H1 (cell line): ENCODE measurements around the gene VSX1. TPM values are rescaled to one million over a fixed set of nuclear protein-coding genes. Genes with fewer than 3 reads are reported as not detected.

Source experiments
- polyA plus RNA-seq, 7 experiments: library from polyadenylated mRNA; depleted of rRNA in 3 of 7; stranded (reverse) in 5 of 7; unstranded in 2 of 7; fragments of >200 nt in 5 of 7; fragments of 200-250 nt in 2 of 7; gene quantifications; 1 replicate in 5 of 7; 2 replicates in 1 of 7; 4 replicates in 1 of 7; pipeline versions ENCODE4 v1.2.1 to v1.2.3, GENCODE V29; 2011 to 2013; ENCODE audit warnings: missing spikeins in 2 of 7, mixed read lengths in 2 of 7
- total RNA-seq: library from RNA; stranded (reverse); fragmentation: NEBNext Ultra II Directional; extraction: Animal tissue kit (Norgen Biotek cat#: 25700); gene quantifications from 2 replicates; pipeline ENCODE4 v1.2.1, GENCODE V29; 2021
- TF ChIP-seq, protein P1 (sequence below): fragments of 300-600 bp; sonication (generic); IDR thresholded peaks from 2 replicates; pipeline ENCODE4 v1.7.1; 2012; ENCODE audit warnings: low read length, moderate library complexity, mild to moderate bottlenecking, inconsistent platforms; ENCODE audit not compliant: insufficient replicate concordance

VSX1 gene
- total and polyA plus RNA-seq, 2 of the 8 experiments (the other 6 are each of a cell fraction or from before 2014, with no cell fraction given), result 0.14 TPM; not detected in 1

DNA sequence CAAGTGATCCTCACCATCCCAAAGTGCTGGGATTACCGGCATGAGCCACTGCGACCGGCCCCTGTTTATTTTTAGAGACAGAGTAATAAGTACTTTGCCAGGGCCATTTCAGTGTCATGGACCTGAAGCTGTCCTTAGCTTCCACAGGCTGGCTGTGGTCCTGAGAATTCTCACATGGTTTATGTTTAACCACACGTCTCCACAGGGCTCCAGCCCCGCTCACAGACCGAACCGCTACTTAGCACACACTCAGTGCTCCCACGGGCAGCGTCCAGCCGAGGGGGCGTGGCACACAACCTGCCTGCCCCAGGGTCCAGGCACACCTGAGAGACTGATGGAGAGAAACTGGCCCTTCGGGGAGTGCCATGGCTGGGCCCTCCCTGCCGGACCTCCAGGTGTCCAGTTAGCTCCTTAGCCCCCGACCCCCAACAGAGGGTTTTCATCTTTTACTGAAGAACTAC, 35.7 kb downstream of the VSX1 start (continued):
- TF ChIP-seq, protein P1, sequence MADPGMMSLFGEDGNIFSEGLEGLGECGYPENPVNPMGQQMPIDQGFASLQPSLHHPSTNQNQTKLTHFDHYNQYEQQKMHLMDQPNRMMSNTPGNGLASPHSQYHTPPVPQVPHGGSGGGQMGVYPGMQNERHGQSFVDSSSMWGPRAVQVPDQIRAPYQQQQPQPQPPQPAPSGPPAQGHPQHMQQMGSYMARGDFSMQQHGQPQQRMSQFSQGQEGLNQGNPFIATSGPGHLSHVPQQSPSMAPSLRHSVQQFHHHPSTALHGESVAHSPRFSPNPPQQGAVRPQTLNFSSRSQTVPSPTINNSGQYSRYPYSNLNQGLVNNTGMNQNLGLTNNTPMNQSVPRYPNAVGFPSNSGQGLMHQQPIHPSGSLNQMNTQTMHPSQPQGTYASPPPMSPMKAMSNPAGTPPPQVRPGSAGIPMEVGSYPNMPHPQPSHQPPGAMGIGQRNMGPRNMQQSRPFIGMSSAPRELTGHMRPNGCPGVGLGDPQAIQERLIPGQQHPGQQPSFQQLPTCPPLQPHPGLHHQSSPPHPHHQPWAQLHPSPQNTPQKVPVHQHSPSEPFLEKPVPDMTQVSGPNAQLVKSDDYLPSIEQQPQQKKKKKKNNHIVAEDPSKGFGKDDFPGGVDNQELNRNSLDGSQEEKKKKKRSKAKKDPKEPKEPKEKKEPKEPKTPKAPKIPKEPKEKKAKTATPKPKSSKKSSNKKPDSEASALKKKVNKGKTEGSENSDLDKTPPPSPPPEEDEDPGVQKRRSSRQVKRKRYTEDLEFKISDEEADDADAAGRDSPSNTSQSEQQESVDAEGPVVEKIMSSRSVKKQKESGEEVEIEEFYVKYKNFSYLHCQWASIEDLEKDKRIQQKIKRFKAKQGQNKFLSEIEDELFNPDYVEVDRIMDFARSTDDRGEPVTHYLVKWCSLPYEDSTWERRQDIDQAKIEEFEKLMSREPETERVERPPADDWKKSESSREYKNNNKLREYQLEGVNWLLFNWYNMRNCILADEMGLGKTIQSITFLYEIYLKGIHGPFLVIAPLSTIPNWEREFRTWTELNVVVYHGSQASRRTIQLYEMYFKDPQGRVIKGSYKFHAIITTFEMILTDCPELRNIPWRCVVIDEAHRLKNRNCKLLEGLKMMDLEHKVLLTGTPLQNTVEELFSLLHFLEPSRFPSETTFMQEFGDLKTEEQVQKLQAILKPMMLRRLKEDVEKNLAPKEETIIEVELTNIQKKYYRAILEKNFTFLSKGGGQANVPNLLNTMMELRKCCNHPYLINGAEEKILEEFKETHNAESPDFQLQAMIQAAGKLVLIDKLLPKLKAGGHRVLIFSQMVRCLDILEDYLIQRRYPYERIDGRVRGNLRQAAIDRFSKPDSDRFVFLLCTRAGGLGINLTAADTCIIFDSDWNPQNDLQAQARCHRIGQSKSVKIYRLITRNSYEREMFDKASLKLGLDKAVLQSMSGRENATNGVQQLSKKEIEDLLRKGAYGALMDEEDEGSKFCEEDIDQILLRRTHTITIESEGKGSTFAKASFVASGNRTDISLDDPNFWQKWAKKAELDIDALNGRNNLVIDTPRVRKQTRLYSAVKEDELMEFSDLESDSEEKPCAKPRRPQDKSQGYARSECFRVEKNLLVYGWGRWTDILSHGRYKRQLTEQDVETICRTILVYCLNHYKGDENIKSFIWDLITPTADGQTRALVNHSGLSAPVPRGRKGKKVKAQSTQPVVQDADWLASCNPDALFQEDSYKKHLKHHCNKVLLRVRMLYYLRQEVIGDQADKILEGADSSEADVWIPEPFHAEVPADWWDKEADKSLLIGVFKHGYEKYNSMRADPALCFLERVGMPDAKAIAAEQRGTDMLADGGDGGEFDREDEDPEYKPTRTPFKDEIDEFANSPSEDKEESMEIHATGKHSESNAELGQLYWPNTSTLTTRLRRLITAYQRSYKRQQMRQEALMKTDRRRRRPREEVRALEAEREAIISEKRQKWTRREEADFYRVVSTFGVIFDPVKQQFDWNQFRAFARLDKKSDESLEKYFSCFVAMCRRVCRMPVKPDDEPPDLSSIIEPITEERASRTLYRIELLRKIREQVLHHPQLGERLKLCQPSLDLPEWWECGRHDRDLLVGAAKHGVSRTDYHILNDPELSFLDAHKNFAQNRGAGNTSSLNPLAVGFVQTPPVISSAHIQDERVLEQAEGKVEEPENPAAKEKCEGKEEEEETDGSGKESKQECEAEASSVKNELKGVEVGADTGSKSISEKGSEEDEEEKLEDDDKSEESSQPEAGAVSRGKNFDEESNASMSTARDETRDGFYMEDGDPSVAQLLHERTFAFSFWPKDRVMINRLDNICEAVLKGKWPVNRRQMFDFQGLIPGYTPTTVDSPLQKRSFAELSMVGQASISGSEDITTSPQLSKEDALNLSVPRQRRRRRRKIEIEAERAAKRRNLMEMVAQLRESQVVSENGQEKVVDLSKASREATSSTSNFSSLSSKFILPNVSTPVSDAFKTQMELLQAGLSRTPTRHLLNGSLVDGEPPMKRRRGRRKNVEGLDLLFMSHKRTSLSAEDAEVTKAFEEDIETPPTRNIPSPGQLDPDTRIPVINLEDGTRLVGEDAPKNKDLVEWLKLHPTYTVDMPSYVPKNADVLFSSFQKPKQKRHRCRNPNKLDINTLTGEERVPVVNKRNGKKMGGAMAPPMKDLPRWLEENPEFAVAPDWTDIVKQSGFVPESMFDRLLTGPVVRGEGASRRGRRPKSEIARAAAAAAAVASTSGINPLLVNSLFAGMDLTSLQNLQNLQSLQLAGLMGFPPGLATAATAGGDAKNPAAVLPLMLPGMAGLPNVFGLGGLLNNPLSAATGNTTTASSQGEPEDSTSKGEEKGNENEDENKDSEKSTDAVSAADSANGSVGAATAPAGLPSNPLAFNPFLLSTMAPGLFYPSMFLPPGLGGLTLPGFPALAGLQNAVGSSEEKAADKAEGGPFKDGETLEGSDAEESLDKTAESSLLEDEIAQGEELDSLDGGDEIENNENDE, result no peak
